HK-2 (cell line): Measurements from ENCODE around the gene SUGP1.

Experiments used
- DNase-seq: peaks from one replicate; pipeline ENCODE4 v3.0.0-alpha.2; 2018; ENCODE audit not compliant: unreplicated experiment

Gene SUGP1

DNA sequence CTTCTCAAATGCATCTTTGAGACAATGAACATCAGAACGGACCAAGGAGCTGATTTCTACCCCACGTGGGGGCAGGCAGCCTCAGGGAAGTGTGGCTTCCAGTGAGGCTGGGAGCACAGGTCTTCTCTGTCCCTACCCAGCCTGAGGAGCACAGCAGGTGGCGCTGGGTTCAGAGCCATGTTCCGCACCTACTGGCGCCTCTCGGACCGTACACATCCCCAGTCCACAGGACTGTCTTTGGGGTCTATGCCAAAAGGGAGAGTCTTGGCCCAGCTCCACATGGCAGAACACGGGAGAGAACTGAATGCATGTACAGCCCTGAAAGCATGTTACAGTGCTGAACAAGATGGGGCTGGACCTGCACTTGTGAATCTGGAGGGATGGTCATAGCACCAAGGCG is 22.6 kb downstream of the SUGP1 start:
- no peak for DNase-seq

DNA sequence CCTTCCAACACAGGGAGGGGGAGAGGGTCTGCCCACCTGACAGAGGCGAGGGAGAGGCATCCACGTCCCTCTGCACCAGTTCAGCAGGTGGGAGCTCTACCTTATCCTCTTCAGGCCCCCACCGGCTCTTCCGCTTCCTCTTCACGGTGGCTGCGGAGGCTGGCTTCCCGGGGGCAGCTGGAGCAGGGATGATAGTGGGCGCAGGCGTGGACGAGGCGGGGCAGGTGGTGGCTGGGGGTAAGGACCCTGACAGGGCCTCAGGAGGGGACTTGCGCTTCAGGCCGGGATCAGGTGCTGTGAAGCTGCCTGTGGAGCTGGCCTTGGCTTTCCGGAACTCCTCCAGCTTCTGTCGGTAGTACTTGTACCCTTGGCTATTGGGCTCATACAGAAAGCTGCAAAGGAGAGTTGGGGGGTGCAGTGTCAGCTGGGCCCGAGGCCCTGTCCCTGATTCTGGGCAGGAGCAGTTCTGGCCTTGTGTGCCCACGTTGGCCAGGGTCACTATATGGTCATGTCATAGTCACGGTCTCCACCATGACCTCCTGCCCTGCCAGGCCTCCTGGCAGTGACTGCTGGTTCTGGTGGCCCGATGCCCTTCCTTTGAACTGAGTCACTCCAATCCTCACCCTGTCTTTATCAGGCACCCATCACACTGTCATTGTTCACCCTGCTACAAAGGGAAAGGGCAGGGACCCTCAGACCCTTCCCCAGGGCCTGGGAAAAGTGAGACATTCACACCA is 23.2 kb downstream of the SUGP1 start:
- no peak for DNase-seq

DNA sequence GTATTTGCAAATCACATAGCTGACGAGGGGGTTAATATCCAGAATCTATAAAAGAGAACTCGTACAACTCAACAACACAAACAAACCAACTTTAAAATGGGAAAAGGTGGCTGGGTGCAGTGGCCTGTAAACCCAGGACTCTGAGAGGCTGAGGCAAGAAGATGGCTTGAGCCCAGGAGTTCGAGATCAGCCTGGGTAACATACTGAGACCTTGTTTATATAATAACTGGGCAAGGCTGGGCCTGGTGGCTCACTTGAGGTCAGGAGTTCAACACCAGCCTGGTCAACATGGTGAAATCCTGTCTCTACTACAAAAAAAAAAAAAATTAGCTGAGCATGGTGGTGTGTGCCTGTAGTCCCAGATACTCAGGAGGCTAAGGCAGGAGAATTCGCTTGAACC is 25.4 kb downstream of the SUGP1 start:
- no peak for DNase-seq

DNA sequence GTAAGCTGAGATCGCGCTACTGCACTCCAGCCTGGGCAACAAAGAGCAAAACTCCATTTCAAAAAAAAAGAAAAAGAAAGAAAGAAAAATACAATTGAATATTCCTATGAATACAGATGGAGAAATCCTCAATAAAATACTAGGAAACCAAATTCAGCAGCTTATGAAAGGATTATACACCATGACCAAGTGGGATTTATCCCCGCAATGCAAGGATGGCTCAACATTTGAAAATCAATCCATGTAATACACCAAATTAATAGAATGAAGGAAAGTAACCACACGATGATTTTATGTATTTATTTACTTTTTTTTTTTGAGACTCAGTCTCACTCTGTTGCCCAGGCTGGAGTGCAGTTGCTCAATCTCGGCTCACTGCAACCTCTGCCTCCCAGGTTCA is 27.7 kb downstream of the SUGP1 start:
- no peak for DNase-seq

DNA sequence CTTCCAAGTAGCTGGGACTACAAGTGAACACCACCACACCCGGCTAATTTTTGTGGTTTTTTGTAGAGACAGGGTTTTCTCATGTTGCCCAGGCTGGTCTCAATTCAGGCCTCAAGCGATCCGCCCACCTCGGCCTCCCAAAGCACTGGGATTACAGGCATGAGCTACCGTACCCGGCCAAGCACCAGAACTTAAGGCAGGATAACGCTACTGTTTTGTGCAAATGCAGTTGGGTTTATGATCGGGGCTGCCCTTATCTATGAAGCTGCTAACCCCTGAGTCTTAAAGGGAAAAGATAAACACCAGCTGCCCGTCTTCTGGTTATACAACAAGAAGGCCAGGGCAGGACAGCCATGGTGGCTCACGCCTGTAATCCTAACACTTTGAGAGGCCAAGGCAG is 34.6 kb downstream of the SUGP1 start:
- no peak for DNase-seq

DNA sequence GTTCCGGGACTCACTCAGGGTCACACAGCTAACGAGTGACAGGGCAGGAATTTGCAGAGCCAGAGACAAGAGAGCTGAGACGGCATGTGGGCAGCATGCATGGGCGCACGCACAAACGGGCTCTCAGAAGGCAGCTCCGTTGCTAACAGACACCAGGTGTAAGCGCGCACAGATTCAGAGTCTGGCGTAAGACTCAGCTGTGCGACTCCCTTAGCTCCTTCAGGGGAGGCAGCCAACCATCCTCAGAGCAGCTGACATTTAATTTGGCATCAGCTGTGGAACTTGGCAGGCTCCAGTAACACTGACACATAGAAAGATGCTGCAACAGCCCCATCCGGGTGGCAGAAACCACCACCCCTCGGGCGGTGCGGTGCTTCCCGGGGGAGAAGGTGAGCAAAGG is 39.7 kb downstream of the SUGP1 start:
- DNase-seq: peak; percentile 60

DNA sequence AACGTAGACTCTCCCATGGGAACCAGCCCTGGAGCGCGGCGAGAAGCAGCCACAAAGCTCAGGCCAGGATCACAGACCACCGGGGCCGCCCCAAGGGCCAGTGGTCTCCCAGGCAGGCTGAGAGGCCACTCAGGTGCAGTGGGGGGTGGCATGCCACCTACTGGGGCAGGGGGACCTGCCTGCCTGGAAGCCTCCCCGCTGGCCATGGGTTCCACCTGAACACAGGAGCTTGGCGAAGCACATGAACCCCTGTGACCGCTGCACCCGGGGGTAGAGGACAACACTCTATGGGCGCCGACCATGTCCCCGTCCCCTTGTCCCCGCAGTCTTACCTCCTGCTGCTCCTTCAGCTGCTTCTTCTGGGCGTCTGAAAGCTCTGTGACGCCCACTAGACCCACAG is 40.5 kb downstream of the SUGP1 start:
- no peak for DNase-seq

DNA sequence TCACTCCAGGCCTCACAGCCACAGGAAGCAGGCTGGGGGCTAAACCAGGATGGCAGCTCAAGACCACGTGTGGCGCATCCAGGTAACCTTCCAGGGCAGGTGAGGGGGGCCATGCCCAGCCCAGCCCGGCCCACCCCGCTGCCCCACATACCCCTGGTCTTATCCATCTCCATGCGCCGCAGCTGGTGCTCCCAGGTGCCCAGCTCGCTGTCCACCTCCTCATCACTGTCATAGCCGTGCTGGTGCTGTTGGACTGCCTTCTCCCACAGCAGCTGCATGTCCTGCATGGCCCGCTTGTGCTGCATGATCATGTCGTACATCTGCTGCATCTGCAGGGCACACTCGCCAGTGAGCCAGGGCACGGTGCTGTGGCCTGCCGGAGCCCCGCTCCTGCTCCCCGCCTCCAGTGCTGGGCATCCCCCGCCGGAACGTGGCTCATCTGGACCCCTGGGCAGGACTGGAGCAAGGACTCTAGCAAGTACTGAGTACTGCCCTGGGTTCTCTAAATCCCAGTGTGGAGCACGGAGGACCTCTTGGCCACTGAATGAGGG is 41.2 kb downstream of the SUGP1 start:
- no peak for DNase-seq

DNA sequence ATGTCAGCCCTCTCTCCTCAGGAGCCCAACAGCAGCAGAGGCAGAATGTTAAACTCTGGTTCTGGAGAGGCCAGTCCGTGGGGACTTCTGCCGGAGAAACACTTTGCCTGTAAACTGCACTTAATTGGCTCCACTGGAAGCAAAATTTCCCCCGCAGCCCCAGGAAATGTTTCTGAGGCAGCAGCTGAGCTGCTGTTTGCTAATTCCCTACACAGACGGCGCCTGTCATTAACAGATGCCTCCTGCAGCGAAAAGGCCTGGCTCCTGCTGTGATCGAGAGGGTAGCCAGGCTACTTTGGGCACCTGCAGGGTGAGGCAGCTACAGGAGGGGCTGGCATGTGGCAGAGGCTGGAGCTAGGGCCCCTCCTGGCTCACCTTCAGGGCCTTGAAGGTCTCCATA is 42.0 kb downstream of the SUGP1 start:
- no peak for DNase-seq

DNA sequence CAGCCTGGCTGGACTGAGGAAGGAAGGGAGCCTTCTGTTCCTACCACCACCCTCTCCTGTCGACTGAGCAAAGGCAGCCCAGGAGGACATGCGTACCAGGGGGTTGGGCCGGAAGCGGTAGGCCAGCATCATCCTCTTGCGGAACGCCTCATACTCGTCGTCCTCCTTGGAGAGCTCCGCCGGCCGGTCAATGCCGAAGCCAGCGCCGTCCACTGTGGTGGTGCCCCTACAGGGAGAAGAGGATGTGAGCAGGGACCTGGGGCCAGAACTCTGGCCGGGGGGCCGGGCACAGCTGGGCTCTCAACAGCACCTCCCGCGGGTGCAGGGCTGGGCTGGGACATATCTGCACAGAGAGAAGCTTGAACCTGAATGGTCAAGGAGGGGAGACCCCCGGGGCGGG is 43.5 kb downstream of the SUGP1 start:
- no peak for DNase-seq

DNA sequence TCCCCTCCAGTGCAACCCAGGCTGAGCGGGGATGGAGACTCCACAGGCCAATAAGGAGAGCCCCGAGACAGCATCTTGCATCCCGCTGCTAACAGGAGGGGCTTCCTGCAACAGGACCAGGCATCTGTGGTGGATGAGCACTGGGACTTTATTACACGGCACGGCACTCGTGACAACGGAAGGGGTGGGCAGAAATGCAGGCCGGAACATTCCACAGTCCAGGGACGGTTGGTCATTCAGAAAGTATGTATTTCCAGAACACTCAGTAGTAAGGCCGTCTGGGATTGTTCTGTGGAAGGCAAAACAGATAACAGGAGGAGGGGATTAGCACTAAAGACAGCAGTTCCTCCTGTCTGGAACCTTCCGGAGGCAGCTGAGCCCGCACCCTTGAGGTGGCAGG is 43.9 kb downstream of the SUGP1 start:
- no peak for DNase-seq

DNA sequence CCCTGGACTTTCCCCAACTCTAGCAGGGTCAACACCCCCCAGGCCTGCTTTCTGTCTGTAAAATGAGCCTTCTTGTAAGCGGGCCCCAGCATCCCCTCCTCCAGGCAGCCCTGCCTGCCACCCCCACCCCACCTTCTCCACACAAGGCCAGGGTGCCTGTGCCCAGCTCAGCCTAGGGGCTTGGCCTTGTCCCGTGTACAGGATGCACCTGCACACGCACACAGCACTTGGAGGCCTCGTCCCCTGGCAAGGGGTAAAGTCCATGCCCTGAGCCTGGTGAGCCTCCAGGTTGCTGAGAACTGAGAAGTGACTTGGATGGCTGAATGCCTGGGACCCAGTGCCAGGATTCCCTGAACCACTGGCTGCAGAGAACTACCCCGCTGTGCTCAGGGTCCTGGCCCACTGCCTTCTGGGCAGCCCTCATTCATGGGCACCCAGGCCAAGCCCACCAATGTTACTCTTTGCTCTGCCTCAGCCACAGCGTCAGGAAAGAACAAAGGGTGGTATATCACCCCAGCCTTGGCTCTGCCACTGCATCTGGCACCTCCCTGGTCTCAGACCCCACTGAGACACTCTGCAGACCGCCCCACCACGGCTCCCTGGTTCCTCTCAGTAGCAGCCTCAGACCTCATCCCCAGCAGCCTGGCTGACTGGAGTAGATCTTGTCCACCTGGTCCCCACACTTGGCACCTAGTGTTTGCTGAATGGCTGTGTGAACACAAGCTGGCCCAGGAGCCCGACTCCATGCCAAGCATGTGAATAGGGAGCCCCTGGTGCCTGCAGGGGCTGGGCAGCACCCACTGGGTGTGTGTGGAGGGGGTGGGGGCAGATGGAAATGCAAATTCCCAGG is 45.4 kb downstream of the SUGP1 start:
- DNase-seq: no peak

DNA sequence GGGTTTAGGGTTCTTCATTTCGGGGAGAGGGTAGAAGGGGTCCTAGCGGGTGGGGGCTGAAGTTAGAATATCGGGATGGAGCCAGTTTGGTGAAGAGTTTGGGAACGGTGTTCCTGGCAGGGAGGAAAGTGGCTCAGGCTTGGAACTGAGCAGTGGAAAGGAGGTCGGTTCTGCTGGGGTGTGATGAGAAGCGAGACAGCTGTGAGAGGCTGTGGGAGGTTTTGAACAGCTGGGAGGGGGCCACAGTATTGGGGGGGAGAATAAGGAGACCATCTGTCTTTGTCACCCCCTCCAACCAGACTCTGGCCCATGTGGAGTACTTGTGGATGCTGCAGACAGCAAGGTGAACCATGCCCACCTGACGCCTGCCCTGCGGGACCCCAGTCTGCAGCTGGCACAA is 46.2 kb downstream of the SUGP1 start:
- DNase-seq: no peak

DNA sequence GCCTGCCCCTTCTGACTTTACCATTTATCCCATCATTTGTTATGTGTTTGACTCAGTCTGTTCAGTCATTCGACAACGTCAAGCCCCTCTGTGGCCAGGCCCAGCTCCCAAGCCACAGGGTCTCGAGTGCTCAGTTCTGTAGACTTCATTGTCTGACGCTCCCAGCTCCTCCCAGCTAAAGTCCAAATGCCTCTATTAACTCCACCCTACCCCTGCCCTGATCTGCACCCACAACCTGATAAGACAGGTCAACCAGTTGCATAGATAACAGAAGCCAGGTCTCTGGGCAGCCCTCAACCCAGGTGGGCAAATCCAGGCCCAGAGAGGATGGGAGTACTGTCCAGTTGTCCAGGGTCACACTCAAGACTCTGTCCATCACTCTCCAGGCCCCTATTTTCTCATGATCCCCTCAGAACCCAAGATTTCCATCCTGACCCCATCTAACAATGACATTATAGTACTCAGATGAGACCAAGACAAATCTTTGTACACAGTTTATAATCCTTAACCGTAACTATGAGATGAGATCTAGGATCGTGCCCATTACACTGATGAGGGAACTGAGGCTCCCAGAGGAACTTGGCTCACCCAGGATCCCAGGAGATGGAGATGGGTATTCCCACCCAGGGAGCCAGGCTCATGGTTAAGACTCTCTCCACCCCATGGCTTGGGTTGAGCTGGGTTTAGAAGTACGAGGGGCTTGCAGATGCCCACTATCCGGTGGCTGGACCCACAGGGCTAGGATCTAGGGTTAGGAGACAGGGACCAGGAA is 48.3 kb downstream of the SUGP1 start:
- no peak for DNase-seq

DNA sequence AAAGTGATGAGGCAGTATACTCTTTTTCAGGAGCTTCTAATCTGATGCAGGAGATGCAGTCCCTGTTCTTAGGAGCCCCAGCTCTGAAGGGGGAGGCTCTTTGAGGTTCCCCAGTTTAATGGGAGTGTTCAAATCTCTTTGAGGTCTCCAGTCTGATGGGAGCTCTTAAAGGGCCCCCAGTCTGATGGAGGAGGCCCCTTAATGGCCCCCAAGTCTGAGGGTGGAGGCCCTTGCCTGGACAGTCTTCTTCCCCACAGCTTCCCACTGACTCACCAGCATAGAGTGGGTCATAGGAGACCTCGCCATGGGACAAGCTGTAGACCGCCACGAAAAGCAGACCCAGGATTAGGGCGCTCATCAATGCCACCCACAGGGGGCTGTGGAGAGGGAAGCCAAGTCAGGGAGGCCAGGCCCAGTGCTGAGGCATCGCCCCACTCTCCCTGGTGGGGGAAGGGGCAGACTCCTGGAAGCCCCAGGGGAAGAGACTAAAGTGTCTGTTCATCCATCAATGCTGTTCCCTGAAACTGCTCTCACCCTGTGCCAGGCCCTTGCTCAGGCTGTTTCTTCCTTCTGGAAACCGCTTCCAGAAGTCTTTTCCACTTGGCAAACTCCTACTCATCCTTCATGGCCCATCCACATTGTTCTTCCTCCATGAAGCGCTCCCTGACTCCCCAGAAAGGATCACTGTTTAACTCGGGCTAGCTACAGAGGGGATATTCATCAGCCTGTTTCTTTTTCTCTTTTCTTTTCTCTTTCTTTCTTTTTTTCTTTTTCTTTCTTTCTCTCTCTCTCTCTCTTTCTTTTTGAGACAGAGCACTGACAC is 49.3 kb downstream of the SUGP1 start:
- DNase-seq: no peak

DNA sequence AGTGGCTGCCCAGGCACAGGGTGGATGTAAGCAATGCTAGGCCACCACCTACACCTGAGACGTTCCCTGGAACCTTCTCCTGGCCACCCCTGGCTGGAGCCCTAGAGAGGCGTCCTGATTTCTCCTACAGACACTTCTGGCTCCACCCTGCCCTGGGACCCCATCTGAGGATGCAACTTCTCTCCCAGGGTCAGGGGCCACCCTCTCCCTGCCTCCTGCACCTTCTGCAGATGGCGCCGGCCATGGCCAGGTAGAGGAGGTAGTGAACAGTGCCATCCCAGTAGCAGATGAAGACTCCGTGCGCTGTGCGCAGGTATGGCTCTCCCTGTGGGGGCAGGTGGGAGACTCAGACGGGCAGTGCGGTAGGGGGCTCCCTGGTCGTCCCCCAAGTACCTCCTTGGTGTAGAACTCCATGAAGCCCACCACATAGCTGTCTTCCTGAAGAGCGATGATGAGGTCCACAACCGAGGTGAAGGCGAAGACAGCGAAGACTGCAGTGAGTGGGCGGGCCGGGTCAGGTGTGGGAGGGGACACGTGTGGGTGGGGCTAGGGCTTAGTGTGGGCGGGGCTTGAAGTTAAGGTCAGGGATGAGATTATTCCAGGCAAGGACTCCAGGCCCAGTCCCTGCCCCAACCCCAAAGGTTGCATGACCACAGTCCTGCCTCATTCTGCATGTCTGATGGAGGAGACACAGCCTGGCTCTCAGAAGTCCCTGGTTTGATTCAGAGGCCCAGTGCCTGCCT is 50.2 kb downstream of the SUGP1 start:
- no peak for DNase-seq

DNA sequence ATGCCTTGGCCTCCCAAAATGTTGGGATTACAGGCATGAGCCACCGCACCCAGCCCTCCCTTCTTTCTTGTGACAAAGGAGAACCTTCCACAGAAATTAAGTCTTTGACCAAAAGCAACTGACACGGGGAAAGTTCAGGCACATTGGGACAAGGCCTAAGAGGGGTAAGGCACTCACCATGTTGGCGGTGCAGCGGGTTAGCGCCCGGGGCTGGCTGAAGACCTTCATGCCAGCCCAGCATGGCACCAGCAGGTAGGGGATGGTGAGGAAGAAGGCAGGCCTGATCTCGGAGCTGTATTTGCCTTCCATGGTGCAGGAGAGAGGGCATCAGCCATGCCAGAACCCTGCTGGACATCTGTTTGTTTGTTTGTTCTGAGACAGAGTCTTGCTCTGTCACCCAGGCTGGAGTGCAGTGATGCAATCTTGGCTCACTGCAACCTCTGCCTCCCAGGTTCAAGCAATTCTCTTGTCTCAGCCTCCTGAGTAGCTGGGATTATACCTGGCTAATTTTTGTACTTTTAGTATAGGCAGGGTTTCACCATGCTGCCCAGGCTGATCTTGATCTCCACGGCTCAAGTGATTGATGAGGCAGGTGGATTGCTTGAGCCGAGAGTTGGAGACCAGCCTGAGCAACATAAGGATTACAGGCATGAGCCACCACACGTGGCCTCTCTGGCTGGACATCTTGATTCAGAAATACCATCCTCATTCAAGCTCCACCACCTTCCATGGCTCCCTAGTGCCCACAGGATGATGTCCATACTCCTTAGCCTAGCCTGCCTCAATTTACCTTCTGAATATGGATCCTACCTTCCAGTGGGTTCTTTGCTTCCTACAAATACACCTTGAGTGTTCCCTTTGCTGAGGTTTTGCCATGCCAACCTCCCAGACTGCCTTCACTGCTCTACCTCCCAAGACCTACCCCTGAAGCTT is 51.6 kb downstream of the SUGP1 start:
- DNase-seq: no peak

DNA sequence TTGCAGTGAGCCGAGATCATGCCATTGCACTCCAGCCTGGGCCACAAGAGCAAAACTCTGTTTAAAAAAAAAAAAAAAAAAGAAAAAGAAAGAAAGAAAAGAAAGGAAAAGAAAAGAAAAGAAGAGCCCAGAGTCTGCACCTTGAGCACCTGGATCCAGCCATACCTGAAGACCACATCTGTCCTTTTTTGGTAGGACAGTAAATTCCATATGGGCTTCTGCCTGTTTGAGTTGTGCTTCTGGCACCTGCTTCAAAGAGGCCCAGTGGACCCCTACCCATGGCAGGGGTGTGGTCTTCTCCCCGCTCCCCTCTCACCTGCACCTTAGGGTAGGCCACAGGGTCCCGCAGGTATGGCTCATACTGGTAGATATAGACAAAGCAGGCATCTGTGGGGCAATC is 53.0 kb downstream of the SUGP1 start:
- no peak for DNase-seq

DNA sequence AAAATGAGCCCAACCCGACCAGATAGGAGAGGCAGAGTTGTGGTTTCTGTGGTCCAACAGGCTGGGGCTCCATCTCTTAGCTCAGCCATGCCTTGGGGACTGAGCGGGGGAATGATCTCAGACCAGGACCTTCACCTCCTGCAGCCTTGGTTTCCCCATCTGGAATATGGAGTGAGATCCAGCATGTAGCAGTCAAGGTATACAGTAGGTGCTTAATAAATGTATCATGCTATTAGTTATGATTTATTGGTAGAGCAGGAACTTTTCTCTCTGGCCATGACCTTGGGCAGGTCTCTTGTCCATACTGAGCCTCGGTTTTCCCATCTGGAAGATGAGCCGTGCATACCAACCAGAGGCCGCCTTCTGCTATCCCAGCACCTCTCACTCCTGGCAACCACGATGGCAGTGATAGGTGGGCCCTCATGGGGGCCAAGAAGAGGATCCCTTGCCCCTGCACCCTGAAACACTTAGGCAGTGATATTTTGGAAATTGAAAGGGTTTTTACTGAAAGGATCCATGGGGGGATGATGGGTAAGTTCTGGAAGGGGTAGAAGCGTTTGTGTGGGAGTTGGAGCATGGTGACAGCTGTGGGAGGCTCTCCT is 56.3 kb downstream of the SUGP1 start:
- no peak for DNase-seq
